HG03442 (cell line): Measurements from ENCODE around the gene MAGEA8.
"Not testable (repeated sequence)": the region's sequence is repeated elsewhere in the genome, so short reads cannot be mapped to it uniquely, and the experiment has no call there.

Source experiments
- ATAC-seq: cut with Tn5 transposase; IDR thresholded peaks from one replicate; pipeline ENCODE4 v1.9.1; 2021; ENCODE audit warnings: mild to moderate bottlenecking, moderate library complexity; ENCODE audit not compliant: unreplicated experiment

MAGEA8 gene

DNA sequence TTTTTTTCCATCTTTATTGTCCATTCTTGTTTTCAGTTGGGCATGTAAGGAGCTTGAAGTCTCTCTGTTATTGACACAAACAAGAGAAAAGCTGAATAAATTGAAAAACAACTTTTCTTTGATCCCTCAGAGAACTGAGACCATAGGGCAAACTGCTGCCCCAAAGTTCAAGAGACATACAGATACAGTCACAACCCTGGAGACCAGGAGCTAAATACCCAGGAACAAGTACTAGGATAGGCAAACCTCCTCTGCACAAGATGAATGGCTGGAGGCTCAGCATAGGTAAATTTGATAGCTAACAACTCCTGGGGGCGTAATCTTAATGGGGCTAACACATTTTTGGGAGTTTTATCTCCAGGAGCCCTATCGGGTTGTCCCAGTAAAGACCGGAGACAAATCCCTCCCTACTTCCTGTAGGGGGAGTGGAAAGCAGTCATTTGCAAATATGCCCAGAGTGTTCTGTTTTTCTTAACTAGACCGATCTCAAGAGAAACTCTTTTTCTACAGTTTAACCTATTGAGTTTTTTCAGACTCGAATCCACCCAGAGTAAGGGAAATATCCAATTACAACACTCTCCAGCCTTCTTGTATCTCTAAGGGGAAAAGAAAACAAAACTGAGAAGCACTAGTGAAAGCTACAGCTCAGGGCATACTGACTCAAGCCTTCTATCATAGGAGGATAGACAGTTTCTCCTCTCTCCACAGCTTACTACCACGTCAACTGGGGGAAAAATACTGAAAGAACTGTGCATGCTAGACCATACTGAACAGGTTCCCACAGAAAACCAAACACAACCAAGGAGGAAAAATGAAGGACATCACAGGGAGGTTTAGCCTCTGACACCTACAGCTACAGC lies 23.1 kb downstream of the MAGEA8 start:
- peak; percentile 79 for ATAC-seq

GRCh38 chrX:149908308-149908707 lies 27.3 kb downstream of the MAGEA8 start:
- ATAC-seq, result peak; percentile 71

DNA sequence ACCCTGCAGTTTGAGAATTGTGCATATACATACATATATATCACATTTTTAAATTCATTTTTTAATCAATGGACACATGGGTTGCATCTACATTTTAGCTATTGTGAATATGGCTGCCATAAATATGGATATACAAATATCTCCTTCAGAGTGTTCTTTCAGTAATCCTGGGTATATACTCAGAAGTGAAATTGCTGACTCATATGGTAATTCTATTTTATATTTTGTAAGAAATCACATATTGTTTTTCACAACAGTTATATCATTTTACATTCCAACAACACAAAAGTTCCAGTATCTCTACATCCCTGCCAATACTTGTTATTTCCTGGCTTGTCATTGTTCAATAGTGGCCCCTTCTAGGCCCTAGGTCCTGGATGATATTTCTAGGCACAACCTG lies 27.7 kb downstream of the MAGEA8 start:
- ATAC-seq, result no peak

DNA sequence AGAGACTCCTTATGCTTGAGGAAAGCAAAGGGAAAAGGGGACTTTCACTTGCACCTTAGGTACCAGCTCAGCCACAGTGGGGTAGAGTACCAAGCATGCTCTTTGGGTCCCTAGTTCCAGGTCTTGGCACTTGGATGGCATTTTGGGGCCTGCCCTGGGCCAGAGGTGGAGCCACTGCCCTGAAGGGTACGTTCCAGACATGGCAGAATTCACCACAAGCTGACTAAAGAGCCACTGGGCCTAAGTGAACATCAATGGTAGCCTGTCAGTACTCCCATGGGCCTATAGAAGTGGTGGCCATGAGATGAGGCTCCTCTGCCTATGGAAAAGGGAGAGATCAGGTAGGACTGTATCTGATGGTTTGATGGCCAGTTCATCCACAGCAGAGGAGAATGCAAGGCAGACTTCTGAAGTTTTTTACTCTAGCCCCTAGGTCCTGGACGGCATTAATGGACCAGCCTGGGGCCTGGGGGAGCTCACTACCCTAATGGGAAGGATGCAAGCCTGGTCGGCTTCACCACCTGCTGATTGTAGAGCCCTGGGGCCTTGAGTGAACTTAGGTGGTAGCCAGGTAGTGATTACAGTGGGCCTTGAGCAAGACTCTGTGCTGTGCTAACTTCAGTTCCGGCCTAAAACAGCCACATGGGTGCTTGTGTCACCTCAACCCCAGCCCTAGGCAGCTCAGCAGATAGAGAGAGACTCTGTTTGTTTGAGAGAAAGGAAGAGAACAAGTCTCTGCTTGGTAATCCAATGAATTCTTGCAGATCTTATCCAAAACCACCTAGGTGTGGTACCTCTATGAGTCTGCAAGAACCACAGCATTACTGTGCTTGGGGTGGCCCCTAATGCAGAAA lies 28.6 kb downstream of the MAGEA8 start:
- no peak for ATAC-seq

GRCh38 chrX:149910178-149910695 lies 29.3 kb downstream of the MAGEA8 start:
- no peak for ATAC-seq

DNA sequence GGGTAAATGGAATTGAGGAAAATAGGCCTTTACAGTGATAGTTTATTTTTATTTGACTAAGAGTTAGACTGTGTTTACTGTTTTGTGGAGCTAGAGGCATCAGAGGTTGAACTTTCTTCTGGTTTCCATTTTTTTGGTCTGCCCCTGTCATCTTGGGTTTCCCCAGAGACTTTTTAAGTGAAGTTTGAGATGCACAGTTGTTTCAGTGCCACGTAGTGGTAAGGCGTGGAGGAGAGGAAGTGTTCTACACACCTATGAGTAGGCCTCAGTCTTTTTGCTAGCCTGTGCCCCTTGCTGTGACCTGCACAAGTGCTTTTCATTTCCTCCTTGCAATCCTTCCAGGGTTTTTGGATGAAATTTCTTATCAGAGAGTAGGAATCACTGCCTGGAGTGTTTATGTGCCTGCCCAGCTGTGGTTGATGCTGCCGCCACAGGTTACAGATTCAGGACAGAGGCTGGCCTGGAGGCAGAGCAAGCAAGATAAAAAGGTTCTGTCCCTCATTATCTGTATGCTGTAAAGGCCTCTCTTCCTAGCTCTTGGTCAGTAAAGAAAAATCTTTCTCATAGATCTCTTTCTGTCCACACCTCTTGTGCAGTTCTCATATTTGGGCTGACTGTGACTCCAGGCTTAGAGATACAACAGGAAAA lies 35.9 kb downstream of the MAGEA8 start:
- ATAC-seq, result peak; percentile 94

DNA sequence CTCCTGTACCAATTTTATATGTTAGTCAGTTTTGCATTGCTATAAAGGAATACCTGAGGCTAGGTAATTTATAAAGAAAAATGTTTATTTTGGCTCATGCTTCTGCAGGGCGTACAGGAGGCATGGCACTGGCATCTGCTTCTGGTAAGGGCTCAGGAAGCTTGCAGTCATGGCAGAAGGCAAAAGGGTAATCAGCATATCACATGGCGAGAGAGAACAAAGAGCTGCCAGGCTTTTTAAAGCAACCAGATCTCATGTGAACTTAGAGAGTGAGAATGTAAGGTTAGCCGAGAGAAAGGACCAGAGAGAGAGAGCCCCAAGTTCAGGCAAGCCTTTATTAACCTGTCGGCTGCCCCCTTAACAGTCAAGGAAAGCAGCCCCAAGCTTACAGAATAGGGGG lies 42.9 kb downstream of the MAGEA8 start:
- not testable (repeated sequence) for ATAC-seq

- not testable (repeated sequence) for ATAC-seq
Measured at GRCh38 chrX:149924434-149924833, 43.5 kb downstream of the MAGEA8 start.

DNA sequence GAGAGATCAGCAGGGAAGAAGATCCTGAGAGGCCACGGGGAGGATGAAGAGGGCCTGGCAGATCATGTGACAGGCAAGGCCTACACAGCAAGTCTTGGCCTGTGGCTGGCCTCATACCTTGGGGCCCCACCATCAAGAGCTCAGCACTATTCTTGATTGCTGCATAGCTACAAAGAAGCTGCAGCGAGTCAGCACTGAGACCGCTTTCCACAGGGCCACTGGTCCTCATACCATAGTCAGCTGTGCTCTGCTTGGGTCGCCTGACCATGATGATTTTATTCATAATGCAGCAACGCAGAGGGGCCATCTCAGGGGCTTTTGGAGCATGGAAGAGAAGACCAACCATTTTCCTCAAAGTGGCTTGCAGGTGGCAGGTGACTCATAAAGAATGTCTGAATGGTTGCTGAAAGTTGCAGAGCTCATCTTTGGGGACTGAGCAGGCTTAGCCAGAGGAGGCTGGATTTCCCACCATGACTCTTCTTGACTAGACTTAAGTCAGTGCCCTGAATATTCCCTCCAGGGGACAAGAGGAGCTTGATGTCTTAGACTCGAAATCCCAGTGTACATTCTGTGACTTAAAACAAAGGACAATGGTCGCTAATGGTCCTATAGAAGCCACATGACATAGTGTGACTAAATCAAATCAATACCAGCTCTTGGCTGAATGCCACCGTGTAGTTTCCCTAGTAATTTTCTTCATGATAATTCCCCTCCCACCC lies 46.4 kb downstream of the MAGEA8 start:
- peak; percentile 55 for ATAC-seq

DNA sequence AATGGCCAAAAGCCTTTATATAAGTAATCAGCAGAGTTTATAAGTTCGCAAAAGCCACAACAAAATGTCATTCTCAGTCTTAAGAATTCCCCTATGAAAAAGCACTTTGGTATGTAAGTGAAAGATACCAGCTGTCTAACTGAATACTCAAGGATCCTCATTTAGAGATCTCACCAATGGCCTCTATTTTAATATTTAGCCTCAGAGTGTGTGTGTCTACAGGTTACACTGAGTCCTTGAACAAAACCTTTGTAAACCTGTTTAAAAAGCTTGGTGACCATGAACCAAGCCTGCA lies 46.9 kb downstream of the MAGEA8 start:
- ATAC-seq, result peak; percentile 47

DNA sequence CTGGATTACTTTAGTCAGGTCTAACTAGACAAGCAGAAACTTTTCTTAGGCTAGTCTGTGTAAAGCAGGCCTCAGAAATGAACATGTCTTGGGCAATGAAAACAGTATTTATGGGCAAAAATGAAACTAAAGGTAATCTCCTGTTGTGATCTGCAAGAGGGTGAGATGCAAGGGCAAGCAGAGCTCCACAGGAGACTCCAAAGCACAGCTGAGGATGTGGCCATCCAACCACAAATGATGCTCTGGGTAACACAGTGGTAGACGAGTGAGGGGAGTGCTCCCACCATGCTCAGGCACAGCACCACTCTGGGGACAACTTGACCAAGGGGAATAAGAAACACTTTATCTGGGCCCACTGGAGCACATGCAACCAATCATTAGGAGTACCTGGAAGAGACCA lies 47.7 kb downstream of the MAGEA8 start:
- ATAC-seq, result not testable (repeated sequence)

DNA sequence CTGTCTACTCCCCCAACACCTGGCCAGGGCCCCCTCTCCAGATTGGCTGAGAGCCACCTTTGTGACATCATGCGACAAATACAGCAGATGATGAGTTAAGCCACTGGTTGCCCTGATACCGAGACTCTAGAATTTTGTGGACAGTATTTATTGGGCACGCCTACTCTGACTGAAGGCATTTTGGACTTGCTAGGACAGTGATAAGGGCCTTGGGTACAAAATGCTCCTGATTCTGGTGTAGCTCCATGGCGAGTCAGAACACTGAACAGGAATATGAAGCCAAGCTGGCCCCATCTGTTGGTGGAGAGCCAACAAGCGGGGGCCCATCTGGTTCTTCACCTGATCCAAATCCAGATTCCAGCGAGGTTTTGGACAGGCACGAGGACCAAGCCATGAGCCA lies 48.4 kb downstream of the MAGEA8 start, which contains the start of gene HSFX4:
TSS of gene HSFX4 (plus strand) at position 174 of the 400 bp plus-strand sequence. CDS start at position 246, 72 bp downstream.
- not testable (repeated sequence) for ATAC-seq

GRCh38 chrX:149931355-149931754 lies 50.4 kb downstream of the MAGEA8 start:
- ATAC-seq, result not testable (repeated sequence)

DNA sequence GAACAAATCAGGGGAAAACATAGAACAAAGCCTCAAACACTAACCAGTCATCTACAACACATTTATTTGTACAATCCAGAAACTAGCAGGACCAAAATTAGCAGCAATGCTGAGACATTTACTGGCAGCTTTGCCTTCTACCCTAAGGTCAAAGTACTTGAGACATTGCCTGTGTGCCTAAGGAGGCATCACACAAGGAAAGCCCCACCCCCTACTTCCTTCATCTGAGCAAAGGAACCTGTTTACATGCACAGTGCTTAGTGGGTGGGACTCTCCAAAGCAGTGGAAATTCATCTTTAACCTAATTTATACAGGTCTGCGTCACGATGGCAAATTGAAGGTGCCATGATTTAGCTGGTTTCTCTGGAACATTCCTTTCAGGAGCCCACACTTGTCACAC lies 51.2 kb downstream of the MAGEA8 start:
- ATAC-seq, result not testable (repeated sequence)

DNA sequence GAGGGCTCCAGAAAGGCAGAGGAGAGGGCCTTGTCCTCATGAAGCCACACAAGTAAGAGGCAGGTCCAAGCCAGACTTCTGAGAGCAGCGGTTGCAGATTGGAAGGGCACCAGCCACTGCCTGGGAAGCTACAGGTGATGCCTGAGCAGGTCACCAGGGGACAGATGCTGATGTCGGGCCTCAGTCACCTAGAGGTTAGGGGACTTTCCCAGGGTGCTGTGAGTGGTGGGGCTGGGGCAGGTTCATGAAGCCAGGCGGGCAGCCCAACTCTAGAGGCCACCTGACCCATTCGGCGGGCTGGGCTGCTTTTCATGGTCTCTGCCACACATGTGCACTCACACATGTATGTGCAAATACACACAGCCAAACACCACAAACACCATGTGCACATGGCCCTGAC lies 52.0 kb downstream of the MAGEA8 start:
- not testable (repeated sequence) for ATAC-seq

- not testable (repeated sequence) for ATAC-seq
Measured at GRCh38 chrX:149933547-149933946, 52.6 kb downstream of the MAGEA8 start.
